Measurements from ENCODE around the gene WDR75.
"Not testable (repeated sequence)": the region's sequence is repeated elsewhere in the genome, so short reads cannot be mapped to it uniquely, and the experiment has no call there.

The WDR75 gene

DNA sequence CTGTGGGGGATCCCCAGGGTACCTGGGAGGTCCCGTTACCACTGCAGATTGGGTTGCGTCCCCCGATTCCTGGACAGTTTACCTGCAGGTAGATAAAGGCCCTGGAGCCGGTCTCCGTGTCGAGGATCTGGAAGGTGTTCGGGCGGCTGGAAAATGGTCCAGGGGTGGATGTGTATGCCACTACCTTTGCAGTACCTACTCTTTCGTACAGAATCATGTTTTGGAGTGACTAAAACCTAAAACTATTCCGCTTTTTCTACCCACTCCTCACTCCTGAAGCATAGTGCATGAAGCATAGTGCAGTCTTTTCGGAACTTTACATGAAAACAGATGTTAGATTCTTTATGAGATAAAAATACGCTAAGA lies 418 bp downstream of the WDR75 start:
- DNase-seq (ENCODE audit: low spot score), result no peak

DNA sequence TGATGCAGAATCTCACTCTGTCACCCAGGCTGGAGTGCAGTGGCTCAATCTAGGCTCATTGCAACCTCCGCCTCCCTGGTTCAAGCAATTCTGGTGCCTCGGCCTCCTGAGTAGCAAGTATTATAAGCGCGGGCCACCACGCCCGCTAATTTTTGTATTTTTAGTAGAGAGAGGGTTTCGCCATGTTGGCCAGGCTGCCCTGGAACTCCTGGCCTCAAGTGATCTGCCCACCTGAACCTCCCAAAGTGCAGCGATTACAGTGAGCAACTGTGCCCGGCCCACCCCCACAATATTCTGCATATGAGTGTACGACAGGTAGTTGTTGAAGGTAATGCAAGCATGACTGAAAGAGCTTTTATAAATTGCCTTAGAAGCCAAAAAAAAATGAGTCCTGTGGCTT lies 1.2 kb downstream of the WDR75 start:
- no peak for DNase-seq (ENCODE audit: low spot score)

DNA sequence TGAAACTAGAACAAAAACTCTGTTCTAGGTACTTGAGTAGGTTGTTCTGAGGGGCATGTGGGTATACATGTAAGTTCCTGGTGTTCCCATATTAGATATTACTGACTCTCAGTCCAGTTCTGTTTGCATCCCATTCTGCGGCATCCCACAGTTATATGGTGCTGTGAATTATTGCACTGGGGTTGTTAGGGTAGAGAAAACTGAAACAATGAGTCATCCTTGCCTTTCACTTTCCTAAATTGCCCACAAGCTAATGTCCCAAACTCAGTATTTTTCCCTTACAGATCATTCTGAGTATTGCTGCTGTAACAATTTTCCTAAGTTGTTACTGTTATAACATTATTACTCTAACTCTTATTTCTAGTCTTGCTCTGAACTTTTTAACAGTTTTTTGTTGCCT lies 3.0 kb downstream of the WDR75 start:
- peak; percentile 9 for DNase-seq (ENCODE audit: low spot score)

DNA sequence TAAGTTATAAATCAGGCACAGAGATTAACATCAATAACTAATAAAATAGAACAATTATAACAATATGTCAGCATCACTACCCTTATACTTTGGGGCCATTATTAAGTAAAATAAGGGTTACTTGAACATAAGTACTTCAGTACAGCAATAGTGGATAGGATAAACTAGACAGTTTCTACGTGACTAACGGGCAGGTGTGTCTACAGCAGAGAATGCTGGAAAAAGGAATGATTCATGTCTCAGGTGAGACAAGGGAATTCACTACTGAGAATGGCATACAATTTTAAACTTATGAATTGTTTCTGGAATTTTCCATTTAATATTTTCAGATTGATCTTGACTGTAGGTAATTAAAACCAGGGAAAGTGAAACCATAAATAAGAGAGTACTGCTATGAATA lies 5.5 kb downstream of the WDR75 start:
- no peak for DNase-seq (ENCODE audit: low spot score)

DNA sequence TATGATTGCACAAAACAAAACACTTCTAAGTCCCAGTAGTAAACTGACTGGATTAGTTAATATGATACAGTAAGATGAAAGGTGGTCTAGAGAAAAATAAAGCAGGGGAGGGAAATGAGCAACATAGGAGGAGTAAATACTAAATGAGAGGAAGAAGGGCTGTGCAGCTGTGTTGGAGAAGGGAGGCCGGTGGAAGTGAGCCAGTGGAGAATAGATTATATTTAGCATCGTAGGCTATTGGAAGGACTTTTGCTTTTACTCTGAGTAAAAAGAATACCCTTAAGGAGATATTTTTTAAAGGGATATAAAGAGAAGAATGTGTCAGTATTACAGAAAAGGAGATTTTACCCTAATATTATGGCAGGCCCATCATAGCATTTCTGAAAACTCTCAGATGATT lies 12.7 kb downstream of the WDR75 start:
- DNase-seq (ENCODE audit: low spot score), result no peak

DNA sequence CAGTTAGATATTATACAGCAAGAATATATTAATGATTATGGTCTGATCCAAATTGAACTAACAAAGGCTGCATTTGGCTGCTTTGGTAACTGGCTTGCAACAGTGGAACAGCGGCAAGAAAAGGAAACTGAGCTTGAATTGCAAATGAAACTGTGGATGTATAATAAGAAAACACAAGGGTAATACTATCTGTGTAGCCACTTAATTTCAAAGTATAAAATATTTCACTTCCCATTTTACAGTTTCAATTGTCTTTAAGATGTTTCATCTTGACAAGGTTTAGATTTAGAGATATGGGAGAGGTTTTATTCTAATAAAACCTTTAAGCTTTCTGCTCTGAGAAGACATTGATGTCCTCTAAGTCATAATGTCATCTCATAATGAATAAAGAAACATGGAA lies 23.8 kb downstream of the WDR75 start:
- DNase-seq (ENCODE audit: low spot score), result no peak

DNA sequence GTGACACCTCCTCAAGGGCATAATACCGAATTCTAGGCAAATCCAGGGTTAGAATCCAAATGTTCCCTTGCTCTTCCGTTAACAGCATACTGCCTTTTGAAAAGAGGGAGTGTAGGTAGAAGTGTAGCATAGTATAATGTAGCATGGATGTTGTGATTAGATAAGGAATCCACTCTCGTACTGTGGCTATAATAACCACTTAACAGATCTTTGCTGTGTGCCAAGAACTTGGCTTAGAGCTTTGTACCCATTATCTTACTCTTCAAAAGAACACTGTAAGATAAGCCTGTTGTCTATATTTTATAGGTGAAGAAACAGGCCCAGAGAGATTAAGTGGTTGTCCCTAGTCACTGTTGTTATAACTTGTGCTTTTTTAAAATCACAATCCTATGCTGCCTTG lies 24.2 kb downstream of the WDR75 start:
- no peak for DNase-seq (ENCODE audit: low spot score)

DNA sequence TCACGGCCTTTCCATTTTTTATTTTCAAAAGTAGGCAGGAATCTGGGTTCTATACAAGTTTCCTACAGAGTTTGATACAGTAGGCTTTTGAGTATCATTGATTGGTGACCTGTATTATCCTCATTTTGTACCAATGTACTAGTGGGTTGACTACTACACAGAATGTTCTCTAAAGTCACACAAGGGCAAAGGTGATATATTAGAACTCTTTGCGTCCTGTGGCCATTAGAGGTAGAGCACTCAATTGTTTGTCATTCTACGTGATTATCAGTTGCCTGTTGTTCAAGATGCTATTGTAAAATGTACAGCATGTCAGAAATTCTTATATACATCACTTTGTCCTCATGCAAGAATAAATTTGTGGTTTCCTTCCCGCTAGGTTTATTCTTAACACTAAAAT lies 24.8 kb downstream of the WDR75 start:
- no peak for DNase-seq (ENCODE audit: low spot score)

DNA sequence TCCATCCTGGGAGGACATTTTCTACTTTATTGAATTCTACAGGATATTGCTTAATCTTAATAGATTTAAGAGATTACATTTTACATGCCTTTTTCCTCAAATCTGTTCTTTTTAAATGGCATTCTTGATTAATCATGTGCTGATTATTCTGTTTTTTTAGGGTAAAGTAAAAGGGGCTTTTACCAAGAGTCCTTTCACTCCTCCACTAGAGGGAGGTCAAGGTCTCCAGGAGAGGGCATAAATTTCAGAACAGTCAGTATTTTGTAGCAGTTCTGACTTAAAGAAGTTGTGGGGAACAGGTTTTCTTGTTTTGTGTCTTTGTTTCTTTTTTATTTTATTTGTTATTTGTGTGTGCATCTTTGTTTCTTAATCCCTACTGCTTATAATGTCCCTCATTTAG lies 25.4 kb downstream of the WDR75 start:
- DNase-seq (ENCODE audit: low spot score), result peak; percentile 33

DNA sequence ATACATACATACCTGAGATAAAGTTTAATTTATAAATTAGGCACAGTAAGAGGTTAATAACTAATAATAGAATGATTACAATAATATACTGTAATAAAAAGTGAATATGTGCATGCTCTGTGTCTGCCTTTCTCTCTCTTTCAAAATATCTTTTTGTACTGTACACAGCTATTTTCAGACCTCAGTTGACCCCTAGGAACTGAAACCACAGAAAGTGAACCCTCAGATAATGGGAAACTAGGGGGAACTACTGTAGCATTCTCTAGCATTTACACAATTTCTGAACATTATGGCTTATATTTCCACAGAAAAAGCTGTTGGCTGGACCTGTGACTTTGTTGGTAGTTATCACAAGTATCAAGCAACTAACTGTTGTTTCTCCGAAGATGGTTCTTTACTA lies 25.9 kb downstream of the WDR75 start:
- no peak for DNase-seq (ENCODE audit: low spot score)

DNA sequence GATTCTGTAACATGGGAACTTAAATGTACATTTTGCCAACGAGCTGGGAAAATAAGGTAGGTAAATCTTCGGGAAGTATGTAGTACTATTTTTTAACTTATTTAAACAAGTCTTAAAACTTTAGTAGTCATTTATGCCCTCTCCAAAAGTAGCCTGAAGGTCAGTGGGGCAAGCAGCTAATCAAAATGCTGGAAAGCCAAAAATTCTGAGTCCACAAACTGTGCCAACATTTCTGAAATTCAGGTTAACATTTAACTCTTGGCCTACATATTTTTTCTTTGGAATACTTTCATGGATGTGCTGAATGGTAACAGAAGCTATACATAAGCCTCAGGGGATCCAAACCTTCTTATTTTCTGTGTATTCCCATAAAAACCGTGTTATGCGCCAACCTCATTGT lies 26.3 kb downstream of the WDR75 start:
- no peak for DNase-seq (ENCODE audit: low spot score)

DNA sequence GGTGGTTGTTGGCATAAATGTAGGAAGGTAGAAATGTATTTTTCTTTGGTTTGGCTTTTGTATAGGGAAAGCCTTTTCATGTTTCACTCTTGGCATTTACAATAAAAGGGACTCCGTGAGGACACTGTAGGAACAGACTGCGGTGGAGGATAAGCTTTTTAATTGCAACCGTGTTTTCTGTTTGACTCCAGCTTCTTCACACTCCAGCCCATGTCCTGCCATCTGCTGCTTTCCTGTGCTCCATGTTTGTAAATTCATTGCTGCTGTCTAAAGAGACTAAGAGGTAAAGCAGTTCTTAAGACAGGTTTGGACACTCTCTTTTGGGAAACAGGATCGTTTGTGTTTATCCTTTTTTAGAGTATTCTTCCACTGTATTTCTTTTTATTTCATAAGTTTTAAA lies 33.3 kb downstream of the WDR75 start:
- DNase-seq (ENCODE audit: low spot score), result no peak

DNA sequence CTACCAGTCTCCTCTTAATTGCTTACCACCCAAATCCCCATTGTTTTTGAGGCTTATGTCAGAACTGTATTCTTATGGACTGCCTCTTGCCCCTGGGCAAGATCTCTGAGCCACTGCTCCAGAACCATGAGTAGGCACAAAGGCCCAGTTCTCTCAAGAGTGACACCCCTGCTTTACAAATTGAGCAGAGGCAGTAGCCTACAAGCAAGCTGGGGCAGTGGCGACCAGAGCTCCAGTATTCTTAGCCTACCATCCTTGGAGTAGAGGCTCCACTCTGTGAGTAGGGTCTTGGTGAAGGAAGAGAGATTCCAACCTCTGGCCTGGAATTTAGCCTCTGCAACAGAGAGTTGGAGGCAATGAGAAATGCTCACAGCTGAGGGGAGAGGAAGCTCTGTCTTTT lies 36.5 kb downstream of the WDR75 start:
- no peak for DNase-seq (ENCODE audit: low spot score)

DNA sequence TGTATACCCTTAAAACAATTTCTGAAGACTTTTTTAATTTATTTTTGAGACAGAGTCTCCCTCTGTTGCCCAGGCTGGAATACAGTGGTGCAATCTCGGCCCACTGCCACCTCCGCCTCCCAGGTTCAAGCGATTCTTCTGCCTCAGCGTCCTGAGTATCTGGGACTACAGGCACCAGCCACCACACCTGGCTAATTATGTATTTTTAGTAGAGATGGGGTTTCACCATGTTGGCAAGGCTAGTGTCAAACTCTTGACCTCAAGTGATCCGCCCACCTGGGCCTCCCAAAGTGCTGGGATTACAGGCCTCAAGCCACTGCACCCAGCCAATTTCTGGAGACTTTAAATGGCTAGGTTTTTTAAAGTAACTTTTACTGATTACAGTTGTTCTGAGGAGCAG lies 37.0 kb downstream of the WDR75 start:
- DNase-seq (ENCODE audit: low spot score), result not testable (repeated sequence)

DNA sequence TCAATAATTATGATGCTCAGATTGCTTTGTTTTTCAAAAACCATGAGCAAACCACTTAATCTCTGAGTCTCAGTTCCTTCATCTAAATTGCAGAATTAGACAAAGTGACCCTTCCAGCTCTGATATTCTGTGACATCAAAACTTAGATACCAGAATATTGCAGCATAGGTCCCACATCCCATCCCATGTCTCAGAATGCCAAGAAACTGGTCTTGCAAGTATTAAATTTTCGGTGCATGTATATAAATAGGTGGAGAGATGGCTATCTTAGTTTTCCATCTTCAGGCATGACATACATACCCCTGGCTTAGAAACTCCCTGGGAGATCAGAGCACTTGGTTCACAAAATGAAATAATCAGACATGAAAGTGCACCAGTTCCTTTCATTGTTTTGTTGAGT lies 39.8 kb downstream of the WDR75 start:
- DNase-seq (ENCODE audit: low spot score), result no peak

DNA sequence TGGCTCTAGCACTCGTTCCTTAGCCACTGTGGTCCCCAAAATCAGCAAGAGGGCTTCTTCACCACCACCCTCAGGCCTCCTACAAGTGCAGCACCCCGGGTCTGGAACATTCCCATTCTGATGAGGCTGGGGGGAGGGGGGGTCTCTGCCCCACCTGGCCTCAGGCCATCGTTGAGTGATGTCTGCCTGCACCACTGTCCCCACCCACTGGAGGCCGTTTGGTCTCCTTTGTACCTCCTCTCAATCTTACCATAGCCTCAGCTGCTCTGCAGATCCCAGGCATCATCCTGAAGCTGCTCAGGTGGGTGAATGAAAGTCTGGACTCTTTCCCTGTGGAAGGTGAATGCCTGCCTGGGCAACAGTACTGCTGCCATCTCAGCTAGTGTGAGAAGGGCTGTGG lies 42.3 kb downstream of the WDR75 start:
- no peak for DNase-seq (ENCODE audit: low spot score)

DNA sequence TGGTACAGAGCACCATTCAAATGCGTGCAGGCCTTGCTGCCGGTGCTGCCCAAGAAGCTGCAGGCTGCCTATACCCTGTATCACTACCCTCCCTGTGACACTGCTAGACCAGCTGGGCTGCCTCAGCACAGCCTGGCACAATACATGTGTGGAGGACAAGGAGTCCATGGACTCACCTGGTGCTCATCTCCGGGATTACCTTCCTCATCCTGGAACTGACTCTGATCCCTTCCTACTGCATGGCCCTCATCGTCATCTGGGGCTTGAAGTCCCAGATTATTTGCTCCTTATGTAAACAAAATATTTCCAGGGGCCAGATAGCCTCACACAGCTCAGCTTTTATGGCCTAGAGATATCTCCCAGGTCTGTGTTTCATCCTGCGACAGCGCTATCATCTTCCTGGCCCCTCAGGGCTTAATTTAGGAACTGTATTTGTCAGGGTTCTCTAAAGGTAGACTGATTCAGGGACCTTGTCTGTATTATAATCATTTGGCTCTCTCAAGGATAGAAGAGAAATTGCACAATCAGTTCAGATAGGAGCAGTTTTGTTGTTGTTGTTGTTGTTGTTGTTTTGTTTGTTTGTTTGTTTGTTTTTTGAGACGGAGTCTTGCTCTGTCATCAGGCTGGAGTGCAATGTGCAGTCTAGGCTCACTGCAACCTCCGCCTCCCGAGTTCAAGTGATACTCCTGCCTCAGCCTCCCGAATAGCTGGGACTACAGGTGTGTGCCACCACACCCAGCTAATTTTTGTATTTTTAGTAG lies 42.9 kb downstream of the WDR75 start:
- no peak for DNase-seq (ENCODE audit: low spot score)

DNA sequence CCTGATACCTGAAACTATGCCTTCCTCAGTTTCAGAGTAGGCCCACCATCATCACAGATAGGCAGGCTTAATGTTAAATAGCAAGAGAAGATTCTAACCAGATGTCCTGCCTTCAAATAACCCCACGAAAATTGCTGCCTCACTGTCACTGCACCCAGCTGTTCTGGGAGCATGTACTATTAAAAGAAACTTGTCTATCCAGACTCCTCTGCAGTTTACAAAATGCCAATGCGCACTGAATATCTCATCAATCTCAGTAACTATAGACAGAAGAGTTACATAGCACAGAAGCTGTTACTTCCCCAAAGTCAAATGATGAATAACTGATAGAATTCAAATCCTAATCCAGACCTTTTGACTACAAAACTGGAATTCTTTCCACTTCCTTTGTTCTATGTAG lies 43.9 kb downstream of the WDR75 start:
- DNase-seq (ENCODE audit: low spot score), result no peak

DNA sequence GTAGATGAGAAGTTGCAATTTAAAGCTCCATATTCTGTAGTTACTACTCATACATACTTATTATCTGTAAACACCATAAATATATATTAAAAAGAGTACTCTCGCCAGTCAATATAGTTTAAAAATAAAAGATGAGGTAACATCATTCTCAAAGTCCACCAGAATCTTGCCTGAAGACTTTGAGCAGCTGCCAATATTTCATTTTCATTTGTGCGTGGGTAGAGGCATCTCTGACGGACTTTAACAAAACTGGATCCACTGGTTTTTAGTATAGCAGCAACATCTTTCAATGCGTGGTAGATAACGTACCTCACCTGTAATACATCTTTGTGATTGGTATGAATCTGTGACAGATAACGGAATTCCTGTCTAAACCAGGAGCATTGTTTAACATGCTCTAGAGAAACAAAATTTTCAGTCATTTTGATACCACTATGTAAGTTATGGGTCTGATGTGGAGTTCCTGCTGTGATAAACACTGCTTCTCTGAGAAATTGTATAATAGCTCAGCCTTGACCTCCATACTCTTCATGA lies 45.0 kb downstream of the WDR75 start:
- no peak for DNase-seq (ENCODE audit: low spot score)

DNA sequence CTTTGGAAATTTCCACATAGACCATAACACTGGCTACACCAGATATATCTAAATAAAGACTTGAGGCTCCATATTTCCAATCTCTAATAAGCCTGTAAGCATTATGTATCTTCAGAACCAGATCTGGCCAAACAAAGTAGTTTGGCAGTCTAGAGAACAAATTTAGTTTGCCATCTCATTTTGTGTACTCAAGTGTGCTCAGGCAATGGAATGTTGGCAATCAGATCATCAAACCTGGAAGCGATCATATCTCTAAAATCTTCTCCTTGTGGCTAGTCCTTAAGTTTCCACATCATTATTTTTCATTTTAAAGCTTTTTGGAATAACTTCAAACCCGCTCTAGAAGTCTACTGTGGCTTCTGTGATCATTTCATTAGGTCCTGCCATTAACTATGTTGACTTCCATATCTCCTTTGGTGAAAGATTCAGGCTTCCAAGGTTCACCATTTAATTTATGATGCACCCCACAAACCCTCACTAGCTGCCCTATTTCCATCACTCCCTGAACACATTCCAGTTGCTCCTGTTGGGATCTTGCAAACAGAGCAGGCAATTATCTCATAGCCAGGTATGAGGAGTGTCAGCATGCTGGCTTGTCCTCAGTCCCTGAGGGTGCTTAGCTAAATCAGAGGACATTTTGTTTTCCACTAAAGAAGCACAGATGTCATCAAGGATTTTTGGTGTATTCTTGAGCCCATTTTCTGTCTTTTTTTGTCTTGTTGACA lies 46.2 kb downstream of the WDR75 start:
- no peak for DNase-seq (ENCODE audit: low spot score)

DNA sequence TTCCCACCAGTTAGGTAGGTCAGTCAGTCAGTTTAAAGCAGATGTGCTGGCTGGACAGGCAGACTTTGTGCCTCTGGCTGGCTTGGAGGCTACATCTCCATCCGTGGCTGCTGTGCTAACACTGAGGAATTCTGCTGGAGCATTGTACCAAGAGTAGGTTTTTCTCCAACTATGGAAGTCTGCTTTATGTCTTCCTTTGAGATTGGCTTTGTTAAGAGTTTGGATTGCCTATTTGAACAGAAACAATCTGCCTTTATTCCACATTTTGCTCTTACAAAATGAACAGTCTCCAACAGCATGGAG lies 46.7 kb downstream of the WDR75 start:
- DNase-seq (ENCODE audit: low spot score), result no peak

DNA sequence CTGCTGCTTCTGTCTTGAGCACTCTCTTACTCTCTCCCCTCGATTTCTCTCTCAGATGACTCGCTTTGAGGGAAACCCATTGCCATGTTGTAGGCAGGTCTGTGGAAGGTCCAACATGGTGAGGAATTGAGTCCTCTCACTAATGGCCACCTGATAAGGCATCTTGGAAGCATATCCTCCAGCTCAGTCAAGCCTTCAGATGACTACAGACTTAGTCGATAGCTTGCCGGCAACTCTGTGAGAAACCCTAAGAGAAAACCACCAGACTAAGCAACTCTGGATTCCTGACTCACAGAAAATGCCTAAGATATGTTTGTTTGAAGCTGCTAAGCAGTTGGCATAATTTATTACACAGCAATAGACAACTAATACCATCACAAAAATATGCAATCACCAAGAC lies 51.2 kb downstream of the WDR75 start:
- DNase-seq (ENCODE audit: low spot score), result peak; percentile 24

DNA sequence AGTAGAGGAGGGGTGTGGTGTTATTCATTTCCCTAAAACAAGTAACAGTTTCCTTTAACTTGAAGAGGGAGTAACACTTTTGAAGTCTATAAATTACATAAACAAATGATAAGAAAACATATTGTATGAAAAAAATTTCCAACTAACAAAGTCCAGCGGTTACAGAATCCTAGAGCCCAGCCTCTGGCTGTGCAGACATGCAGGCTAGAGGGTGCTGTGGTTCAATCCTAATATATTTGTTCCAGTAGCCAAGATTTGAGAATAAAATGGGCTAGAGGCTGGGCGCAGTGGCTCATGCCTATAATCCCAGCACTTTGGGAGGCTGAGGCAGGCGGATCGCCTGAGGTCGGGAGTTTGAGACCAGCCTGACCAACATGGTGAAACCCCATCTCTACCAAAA lies 56.9 kb downstream of the WDR75 start:
- DNase-seq (ENCODE audit: low spot score), result no peak

DNA sequence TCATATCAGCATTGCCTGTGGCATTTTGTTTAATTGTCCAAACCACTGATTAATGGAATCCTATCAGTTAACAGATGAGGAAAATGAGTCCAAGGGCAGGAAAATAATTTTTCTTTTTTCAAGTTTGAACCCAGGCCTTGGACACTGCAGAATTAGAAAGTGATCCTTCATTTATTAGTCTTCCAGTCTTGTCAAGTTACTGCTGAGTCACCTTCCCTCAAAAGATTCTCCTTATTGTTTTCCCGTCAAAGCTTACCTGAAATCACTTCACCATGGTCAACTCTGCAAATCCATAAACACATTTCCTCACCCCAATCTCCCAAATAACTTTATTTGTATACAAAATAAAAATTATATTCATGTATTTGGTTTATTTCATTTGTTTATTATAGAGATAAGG lies 57.9 kb downstream of the WDR75 start:
- no peak for DNase-seq (ENCODE audit: low spot score)

Measured in AG20443 (cell line).